ENCODE data around the gene TRIM62.

GRCh38 chr1:33119050-33119449 lies 62.8 kb downstream of the TRIM62 start:
- TF ChIP-seq, protein P1, sequence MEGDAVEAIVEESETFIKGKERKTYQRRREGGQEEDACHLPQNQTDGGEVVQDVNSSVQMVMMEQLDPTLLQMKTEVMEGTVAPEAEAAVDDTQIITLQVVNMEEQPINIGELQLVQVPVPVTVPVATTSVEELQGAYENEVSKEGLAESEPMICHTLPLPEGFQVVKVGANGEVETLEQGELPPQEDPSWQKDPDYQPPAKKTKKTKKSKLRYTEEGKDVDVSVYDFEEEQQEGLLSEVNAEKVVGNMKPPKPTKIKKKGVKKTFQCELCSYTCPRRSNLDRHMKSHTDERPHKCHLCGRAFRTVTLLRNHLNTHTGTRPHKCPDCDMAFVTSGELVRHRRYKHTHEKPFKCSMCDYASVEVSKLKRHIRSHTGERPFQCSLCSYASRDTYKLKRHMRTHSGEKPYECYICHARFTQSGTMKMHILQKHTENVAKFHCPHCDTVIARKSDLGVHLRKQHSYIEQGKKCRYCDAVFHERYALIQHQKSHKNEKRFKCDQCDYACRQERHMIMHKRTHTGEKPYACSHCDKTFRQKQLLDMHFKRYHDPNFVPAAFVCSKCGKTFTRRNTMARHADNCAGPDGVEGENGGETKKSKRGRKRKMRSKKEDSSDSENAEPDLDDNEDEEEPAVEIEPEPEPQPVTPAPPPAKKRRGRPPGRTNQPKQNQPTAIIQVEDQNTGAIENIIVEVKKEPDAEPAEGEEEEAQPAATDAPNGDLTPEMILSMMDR (IDR thresholded peaks at IDR 0.05): no peak
- no peak for TF ChIP-seq ZFP36 (IDR thresholded peaks at IDR 0.05; ENCODE audit: borderline replicate concordance, partially characterized antibody)

Measured in A549 (cell line).